HL-60 (cell line): Measurements from ENCODE around the gene ANKRD12.

Experiments
- DNase-seq, 2 experiments: peaks; one replicate each; pipeline ENCODE4 v3.0.0-alpha.2; 2010 to 2020; ENCODE audit warnings: low read depth in 1 of 2, low spot score in 1 of 2
- H3K27ac ChIP-seq: fragments of 250-450 bp; sonication (Bioruptor Pico); replicated peaks from 2 replicates; pipeline ENCODE4 v1.5.1; 2020; ENCODE audit warnings: mild to moderate bottlenecking, moderate library complexity
- H3K27me3 ChIP-seq: fragments of 250-450 bp; sonication (Bioruptor Pico); 2 replicates; pipeline ENCODE4 v1.5.1; 2021; ENCODE audit warnings: mild to moderate bottlenecking, moderate library complexity; ENCODE audit not compliant: insufficient read depth, poor library complexity, severe bottlenecking
- H3K4me3 ChIP-seq: replicated peaks from 2 replicates; pipeline ENCODE4 v1.5.1; 2011; ENCODE audit warnings: mild to moderate bottlenecking, control low read depth, low read length; ENCODE audit not compliant: insufficient read depth
- GABPA ChIP-seq: IDR thresholded peaks from 2 replicates; pipeline ENCODE4 v1.6.1; 2012; ENCODE audit warnings: low read depth
- POLR2AphosphoS5 ChIP-seq: IDR thresholded peaks from 2 replicates; pipeline ENCODE4 v1.6.1; 2012; ENCODE audit warnings: low read depth
- SPI1 ChIP-seq: IDR thresholded peaks from 2 replicates; pipeline ENCODE4 v1.6.1; 2012; ENCODE audit warnings: low read depth, mild to moderate bottlenecking, borderline replicate concordance
- TF ChIP-seq, protein P1 (sequence below): IDR thresholded peaks from one replicate; pipeline ENCODE4 v1.5.1; 2011; ENCODE audit warnings: low read length, control low read depth, inconsistent platforms; ENCODE audit not compliant: insufficient read depth
- TF ChIP-seq, protein P2 (sequence below): IDR thresholded peaks from 2 replicates; pipeline ENCODE4 v1.6.1; 2012; ENCODE audit warnings: low read depth; ENCODE audit not compliant: insufficient replicate concordance

The ANKRD12 gene

DNA sequence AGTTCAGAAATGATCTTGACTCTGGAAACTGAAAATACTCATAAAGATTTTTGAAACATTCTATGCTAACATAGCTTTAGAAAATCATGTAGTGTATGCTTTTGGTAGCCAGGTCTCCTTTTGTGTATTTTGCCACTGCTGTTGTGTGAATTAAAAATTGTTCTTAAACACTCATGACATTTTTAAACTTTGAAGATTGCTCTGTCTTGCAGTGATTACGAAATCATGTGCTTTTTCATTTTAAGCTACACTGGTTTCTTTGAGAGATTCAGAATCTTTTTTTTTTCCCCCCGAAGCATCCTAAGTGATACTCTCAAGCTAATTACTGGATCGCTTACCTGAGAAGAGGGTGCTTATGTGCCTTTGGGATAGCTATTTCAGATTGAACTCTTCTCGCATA, 60.0 kb downstream of the ANKRD12 start:
- H3K27me3 ChIP-seq, result no peaks in the 10 kb centered on the region
- no peak for DNase-seq
- H3K4me3 ChIP-seq, result no peak overlapping the region
- H3K27ac ChIP-seq, result no peak overlapping the region
- TF ChIP-seq, protein P1, sequence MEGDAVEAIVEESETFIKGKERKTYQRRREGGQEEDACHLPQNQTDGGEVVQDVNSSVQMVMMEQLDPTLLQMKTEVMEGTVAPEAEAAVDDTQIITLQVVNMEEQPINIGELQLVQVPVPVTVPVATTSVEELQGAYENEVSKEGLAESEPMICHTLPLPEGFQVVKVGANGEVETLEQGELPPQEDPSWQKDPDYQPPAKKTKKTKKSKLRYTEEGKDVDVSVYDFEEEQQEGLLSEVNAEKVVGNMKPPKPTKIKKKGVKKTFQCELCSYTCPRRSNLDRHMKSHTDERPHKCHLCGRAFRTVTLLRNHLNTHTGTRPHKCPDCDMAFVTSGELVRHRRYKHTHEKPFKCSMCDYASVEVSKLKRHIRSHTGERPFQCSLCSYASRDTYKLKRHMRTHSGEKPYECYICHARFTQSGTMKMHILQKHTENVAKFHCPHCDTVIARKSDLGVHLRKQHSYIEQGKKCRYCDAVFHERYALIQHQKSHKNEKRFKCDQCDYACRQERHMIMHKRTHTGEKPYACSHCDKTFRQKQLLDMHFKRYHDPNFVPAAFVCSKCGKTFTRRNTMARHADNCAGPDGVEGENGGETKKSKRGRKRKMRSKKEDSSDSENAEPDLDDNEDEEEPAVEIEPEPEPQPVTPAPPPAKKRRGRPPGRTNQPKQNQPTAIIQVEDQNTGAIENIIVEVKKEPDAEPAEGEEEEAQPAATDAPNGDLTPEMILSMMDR, result no peak
- TF ChIP-seq, protein P2, sequence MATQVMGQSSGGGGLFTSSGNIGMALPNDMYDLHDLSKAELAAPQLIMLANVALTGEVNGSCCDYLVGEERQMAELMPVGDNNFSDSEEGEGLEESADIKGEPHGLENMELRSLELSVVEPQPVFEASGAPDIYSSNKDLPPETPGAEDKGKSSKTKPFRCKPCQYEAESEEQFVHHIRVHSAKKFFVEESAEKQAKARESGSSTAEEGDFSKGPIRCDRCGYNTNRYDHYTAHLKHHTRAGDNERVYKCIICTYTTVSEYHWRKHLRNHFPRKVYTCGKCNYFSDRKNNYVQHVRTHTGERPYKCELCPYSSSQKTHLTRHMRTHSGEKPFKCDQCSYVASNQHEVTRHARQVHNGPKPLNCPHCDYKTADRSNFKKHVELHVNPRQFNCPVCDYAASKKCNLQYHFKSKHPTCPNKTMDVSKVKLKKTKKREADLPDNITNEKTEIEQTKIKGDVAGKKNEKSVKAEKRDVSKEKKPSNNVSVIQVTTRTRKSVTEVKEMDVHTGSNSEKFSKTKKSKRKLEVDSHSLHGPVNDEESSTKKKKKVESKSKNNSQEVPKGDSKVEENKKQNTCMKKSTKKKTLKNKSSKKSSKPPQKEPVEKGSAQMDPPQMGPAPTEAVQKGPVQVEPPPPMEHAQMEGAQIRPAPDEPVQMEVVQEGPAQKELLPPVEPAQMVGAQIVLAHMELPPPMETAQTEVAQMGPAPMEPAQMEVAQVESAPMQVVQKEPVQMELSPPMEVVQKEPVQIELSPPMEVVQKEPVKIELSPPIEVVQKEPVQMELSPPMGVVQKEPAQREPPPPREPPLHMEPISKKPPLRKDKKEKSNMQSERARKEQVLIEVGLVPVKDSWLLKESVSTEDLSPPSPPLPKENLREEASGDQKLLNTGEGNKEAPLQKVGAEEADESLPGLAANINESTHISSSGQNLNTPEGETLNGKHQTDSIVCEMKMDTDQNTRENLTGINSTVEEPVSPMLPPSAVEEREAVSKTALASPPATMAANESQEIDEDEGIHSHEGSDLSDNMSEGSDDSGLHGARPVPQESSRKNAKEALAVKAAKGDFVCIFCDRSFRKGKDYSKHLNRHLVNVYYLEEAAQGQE, result no peak
- no peak for TF ChIP-seq POLR2AphosphoS5
- TF ChIP-seq GABPA, result no peak
- no peak for TF ChIP-seq SPI1

DNA sequence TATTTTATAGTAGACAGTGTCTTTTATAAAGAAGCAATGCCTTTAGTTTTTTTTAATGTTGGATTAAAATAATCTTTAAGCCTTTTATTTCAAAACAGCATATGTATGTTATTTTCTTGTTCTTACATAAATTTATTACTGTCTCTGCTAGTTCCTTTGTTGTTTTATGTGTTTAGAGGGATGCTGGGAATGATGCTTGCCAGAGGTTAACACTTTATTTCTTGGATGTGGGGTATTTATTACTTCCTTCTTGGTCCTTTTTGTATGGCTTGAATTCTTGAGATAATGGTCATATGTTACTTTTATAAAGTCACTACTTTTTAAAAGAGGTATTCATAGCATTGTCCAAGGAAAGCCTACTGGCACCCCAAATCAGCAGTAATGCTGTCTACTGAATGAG, 63.1 kb downstream of the ANKRD12 start:
- Histone ChIP-seq H3K27ac (no peak overlapping the region), H3K27me3 (no peaks in the 10 kb centered on the region), H3K4me3 (no peak overlapping the region)
- TF ChIP-seq GABPA (no peak), SPI1 (no peak), POLR2AphosphoS5 (no peak)
- TF ChIP-seq, protein P2, result no peak
- TF ChIP-seq, protein P1, result no peak
- DNase-seq, result no peak

DNA sequence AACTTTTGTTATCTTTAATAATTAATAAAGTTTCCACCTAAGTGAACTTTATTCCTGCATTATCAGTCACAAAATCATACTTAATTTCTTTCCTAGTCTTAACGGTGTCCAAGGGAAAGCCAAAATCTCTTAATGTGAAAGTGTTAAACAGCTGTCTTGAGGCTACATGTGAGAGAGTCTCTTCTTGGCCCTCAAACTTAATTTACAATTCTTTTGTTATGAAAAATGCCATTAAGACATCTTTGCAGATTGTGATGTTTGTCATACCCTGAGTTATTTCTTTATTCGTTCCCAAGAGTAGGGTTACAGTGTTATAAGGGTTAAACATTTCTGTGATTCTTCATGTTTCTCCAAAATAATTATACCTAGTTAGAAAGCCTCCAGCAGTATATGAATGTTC, 64.6 kb downstream of the ANKRD12 start:
- Histone ChIP-seq H3K27me3 (no peaks in the 10 kb centered on the region), H3K4me3 (no peak overlapping the region), H3K27ac (no peak overlapping the region)
- TF ChIP-seq GABPA (no peak), SPI1 (no peak), POLR2AphosphoS5 (no peak)
- TF ChIP-seq, protein P2, result no peak
- TF ChIP-seq, protein P1, result no peak
- no peak for DNase-seq
